ENCODE data around the gene DR1.

DR1 gene

GRCh38 chr1:93345633-93346420, at the start of gene DR1:
TSS of gene DR1 (plus strand) at chr1:93345907. CDS start at chr1:93346646, 739 bp downstream.
- DNase-seq (ENCODE audit: low read depth in 2 of 2) = peak; percentile 87 to 92

GRCh38 chr1:93296555-93297154, 49.1 kb upstream of the DR1 start:
- DNase-seq (ENCODE audit: low read depth in 2 of 2) = no peak

GRCh38 chr1:93301131-93301530, 44.6 kb upstream of the DR1 start:
- DNase-seq (ENCODE audit: low read depth in 2 of 2) = no peak

- DNase-seq (ENCODE audit: low read depth in 2 of 2) = no peak
Measured at GRCh38 chr1:93302078-93302477, 43.6 kb upstream of the DR1 start.

GRCh38 chr1:93304716-93305138, 41.0 kb upstream of the DR1 start:
- peak in 1 of 2 experiments; percentile 3 for DNase-seq (ENCODE audit: low read depth in 2 of 2)

- DNase-seq (ENCODE audit: low read depth in 2 of 2) = no peak
Measured at GRCh38 chr1:93306920-93307319, 38.8 kb upstream of the DR1 start.

- no peak for DNase-seq (ENCODE audit: low read depth in 2 of 2)
Measured at GRCh38 chr1:93313026-93313425, 32.7 kb upstream of the DR1 start.

GRCh38 chr1:93317207-93317606, 28.5 kb upstream of the DR1 start:
- no peak for DNase-seq (ENCODE audit: low read depth in 2 of 2)

- DNase-seq (ENCODE audit: low read depth in 2 of 2) = no peak
Measured at GRCh38 chr1:93317943-93318342, 27.8 kb upstream of the DR1 start.

- no peak for DNase-seq (ENCODE audit: low read depth in 2 of 2)
Measured at GRCh38 chr1:93321720-93322119, 24.0 kb upstream of the DR1 start.

- DNase-seq (ENCODE audit: low read depth in 2 of 2) = no peak
Measured at GRCh38 chr1:93322349-93322748, 23.4 kb upstream of the DR1 start.

- no peak for DNase-seq (ENCODE audit: low read depth in 2 of 2)
Measured at GRCh38 chr1:93323185-93323820, 22.4 kb upstream of the DR1 start.

- no peak for DNase-seq (ENCODE audit: low read depth in 2 of 2)
Measured at GRCh38 chr1:93324486-93325464, 20.9 kb upstream of the DR1 start.

GRCh38 chr1:93328809-93329760, 16.6 kb upstream of the DR1 start:
- no peak for DNase-seq (ENCODE audit: low read depth in 2 of 2)

GRCh38 chr1:93330196-93330595, 15.5 kb upstream of the DR1 start:
- DNase-seq (ENCODE audit: low read depth in 2 of 2) = no peak

- DNase-seq (ENCODE audit: low read depth in 2 of 2) = no peak
Measured at GRCh38 chr1:93330617-93331016, 15.1 kb upstream of the DR1 start.

GRCh38 chr1:93331412-93331811, 14.3 kb upstream of the DR1 start:
- no peak for DNase-seq (ENCODE audit: low read depth in 2 of 2)

- no peak for DNase-seq (ENCODE audit: low read depth in 2 of 2)
Measured at GRCh38 chr1:93332368-93332767, 13.3 kb upstream of the DR1 start.

GRCh38 chr1:93338387-93339146, 7.1 kb upstream of the DR1 start:
- DNase-seq (ENCODE audit: low read depth in 2 of 2) = no peak

GRCh38 chr1:93339171-93339697, 6.5 kb upstream of the DR1 start:
- no peak for DNase-seq (ENCODE audit: low read depth in 2 of 2)

All from stimulated activated CD4-positive, alpha-beta T cell treated with anti-CD3 and anti-CD28 coated beads, Interleukin-12 subunit alpha, Interleukin-12 subunit beta, amount 100 ng/mL, for 24 hours (primary cell).